H9 (cell line): Measurements from ENCODE around the gene MTA1. TPM values are rescaled to one million over a fixed set of nuclear protein-coding genes. Genes with fewer than 3 reads are reported as not detected.

ENCODE experiments used
- DNase-seq: peaks from one replicate; pipeline ENCODE4 v3.0.0-alpha.2; 2017
- H2AFZ ChIP-seq: one replicate; pipeline ENCODE4 v1.6.1; 2013; ENCODE audit warnings: mild to moderate bottlenecking, low read length, control low read depth, moderate library complexity
- H2AK5ac ChIP-seq: 2 replicates; pipeline ENCODE4 v1.6.1; 2013; ENCODE audit warnings: low read length, control low read depth, mixed read lengths; ENCODE audit not compliant: insufficient read length
- H2BK120ac ChIP-seq: one replicate; pipeline ENCODE4 v1.6.1; 2013; ENCODE audit warnings: low read depth, mild to moderate bottlenecking, low read length, control low read depth, inconsistent platforms; ENCODE audit not compliant: poor library complexity, severe bottlenecking
- H2BK12ac ChIP-seq: 2 replicates; pipeline ENCODE4 v1.6.1; 2013; ENCODE audit warnings: low read length, control low read depth, mixed read lengths, low read depth; ENCODE audit not compliant: insufficient read length
- H2BK15ac ChIP-seq: 2 replicates; pipeline ENCODE4 v1.6.1; 2013; ENCODE audit warnings: low read depth, low read length, control low read depth
- H2BK20ac ChIP-seq: one replicate; pipeline ENCODE4 v1.6.1; 2013; ENCODE audit warnings: low read depth, mild to moderate bottlenecking, low read length, control low read depth, inconsistent platforms; ENCODE audit not compliant: poor library complexity, severe bottlenecking
- H2BK5ac ChIP-seq: 2 replicates; pipeline ENCODE4 v1.6.1; 2013; ENCODE audit warnings: low read length, control low read depth, mixed read lengths; ENCODE audit not compliant: insufficient read length
- H3K14ac ChIP-seq: 2 replicates; pipeline ENCODE4 v1.6.1; 2013; ENCODE audit warnings: low read length, control low read depth; ENCODE audit not compliant: insufficient read depth
- H3K18ac ChIP-seq: 2 replicates; pipeline ENCODE4 v1.6.1; 2013; ENCODE audit warnings: low read depth, mild to moderate bottlenecking, mixed read lengths, low read length, control low read depth; ENCODE audit not compliant: insufficient read length
- H3K23ac ChIP-seq: 2 replicates; pipeline ENCODE4 v1.6.1; 2013; ENCODE audit warnings: low read length, control low read depth, mixed read lengths, low read depth; ENCODE audit not compliant: insufficient read length
- H3K23me2 ChIP-seq: 2 replicates; pipeline ENCODE4 v1.6.1; 2013; ENCODE audit warnings: low read depth, mild to moderate bottlenecking, mixed read lengths, low read length, control low read depth; ENCODE audit not compliant: insufficient read length, poor library complexity, severe bottlenecking
- H3K27ac ChIP-seq: 2 replicates; pipeline ENCODE4 v1.5.1; 2013; ENCODE audit warnings: low read length, control low read depth, mixed read lengths, low read depth; ENCODE audit not compliant: insufficient read length
- H3K27me3 ChIP-seq: 2 replicates; pipeline ENCODE4 v1.6.1; 2013; ENCODE audit warnings: low read length, control low read depth, inconsistent platforms; ENCODE audit not compliant: insufficient read depth
- H3K4ac ChIP-seq: 2 replicates; pipeline ENCODE4 v1.6.1; 2013; ENCODE audit warnings: low read depth, mild to moderate bottlenecking, control low read depth, inconsistent platforms, low read length, moderate library complexity
- H3K4me1 ChIP-seq: 2 replicates; pipeline ENCODE4 v1.6.1; 2013; ENCODE audit warnings: low read length, control low read depth, inconsistent platforms; ENCODE audit not compliant: insufficient read depth
- H3K4me2 ChIP-seq: 2 replicates; pipeline ENCODE4 v1.6.1; 2013; ENCODE audit warnings: low read length, control low read depth, mixed read lengths; ENCODE audit not compliant: insufficient read length, insufficient read depth
- H3K56ac ChIP-seq: 2 replicates; pipeline ENCODE4 v1.6.1; 2013; ENCODE audit warnings: low read depth, mild to moderate bottlenecking, mixed read lengths, low read length, control low read depth; ENCODE audit not compliant: insufficient read length
- H3K79me1 ChIP-seq: 2 replicates; pipeline ENCODE4 v1.6.1; 2013; ENCODE audit warnings: low read depth, mild to moderate bottlenecking, moderate library complexity, low read length, control low read depth, inconsistent platforms; ENCODE audit not compliant: insufficient read depth, poor library complexity, severe bottlenecking
- H3K79me2 ChIP-seq: 2 replicates; pipeline ENCODE4 v1.6.1; 2013; ENCODE audit warnings: low read length, control low read depth, inconsistent platforms; ENCODE audit not compliant: insufficient read depth
- H3K9ac ChIP-seq: 2 replicates; pipeline ENCODE4 v1.6.1; 2013; ENCODE audit warnings: low read length, control low read depth, mixed read lengths; ENCODE audit not compliant: insufficient read length; ENCODE audit errors: extremely low read depth
- H3K9me3 ChIP-seq: one replicate; pipeline ENCODE4 v1.6.1; 2013; ENCODE audit warnings: low read depth, low read length, inconsistent platforms; ENCODE audit not compliant: control insufficient read depth
- H3T11ph ChIP-seq: one replicate; pipeline ENCODE4 v1.6.1; 2013; ENCODE audit warnings: mild to moderate bottlenecking, low read length, control low read depth, inconsistent platforms
- H4K20me1 ChIP-seq: one replicate; pipeline ENCODE4 v1.6.1; 2013; ENCODE audit not compliant: control insufficient read depth, insufficient read length, insufficient read depth
- H4K5ac ChIP-seq: 2 replicates; pipeline ENCODE4 v1.6.1; 2013; ENCODE audit warnings: low read depth, mild to moderate bottlenecking, mixed read lengths, low read length, control low read depth; ENCODE audit not compliant: insufficient read length
- H4K8ac ChIP-seq: replicated peaks from 2 replicates; pipeline ENCODE4 v1.6.1; 2013; ENCODE audit warnings: low read length, control low read depth, mixed read lengths, low read depth; ENCODE audit not compliant: insufficient read length
- H4K91ac ChIP-seq: 2 replicates; pipeline ENCODE4 v1.6.1; 2013; ENCODE audit warnings: low read depth, mild to moderate bottlenecking, moderate library complexity, mixed read lengths, low read length, control low read depth; ENCODE audit not compliant: insufficient read length
- H3K27ac Mint-ChIP-seq, 3 experiments: 2 replicates in 2 of 3; 3 replicates in 1 of 3; pipeline ENCODE4 v1.8.0; 2020 to 2021; ENCODE audit warnings: mixed read lengths in 3 of 3, mild to moderate bottlenecking in 1 of 3, moderate library complexity in 1 of 3
- H3K27me3 Mint-ChIP-seq: 2 replicates; pipeline ENCODE4 v1.8.0; 2021; ENCODE audit warnings: low read depth, mild to moderate bottlenecking, moderate library complexity, mixed read lengths
- H3K36me3 Mint-ChIP-seq, 3 experiments: 2 replicates in 2 of 3; 3 replicates in 1 of 3; pipeline ENCODE4 v1.8.0; 2020 to 2021; ENCODE audit warnings: low read depth in 3 of 3, mixed read lengths in 3 of 3; ENCODE audit not compliant: insufficient read depth in 1 of 3
- H3K4me1 Mint-ChIP-seq, 2 experiments: 2 replicates each; pipeline ENCODE4 v1.8.0; 2020; ENCODE audit warnings: mixed read lengths in 2 of 2
- H3K4me3 Mint-ChIP-seq, 2 experiments: 2 replicates in 1 of 2; 3 replicates in 1 of 2; pipeline ENCODE4 v1.8.0; 2020 to 2021; ENCODE audit warnings: mild to moderate bottlenecking in 2 of 2, mixed read lengths in 2 of 2, moderate library complexity in 1 of 2
- H3K9me3 Mint-ChIP-seq, 2 experiments: 2 replicates in 1 of 2; 3 replicates in 1 of 2; pipeline ENCODE4 v1.8.0; 2020; ENCODE audit warnings: mild to moderate bottlenecking in 2 of 2, mixed read lengths in 2 of 2, moderate library complexity in 1 of 2
- CTCF ChIP-seq: fragments of 200-600 bp; sonication (generic); conservative IDR thresholded peaks from 3 replicates; pipeline ENCODE4 v1.8.0; 2021; ENCODE audit warnings: antibody characterized with exemption, mild to moderate bottlenecking
- WGBS: extraction: QIAGEN DNeasy Blood & Tissue Kit; methylation state at CpG from one replicate; pipeline ENCODE4 v1.1.7; 2013; ENCODE audit warnings: missing lambda C conversion rate, low lambda C conversion rate, mixed read lengths; ENCODE audit not compliant: insufficient read length; ENCODE audit errors: extremely low coverage; 5-methylcytosine and 5-hydroxymethylcytosine counted together
- total RNA-seq: library from RNA; stranded (reverse); gene quantifications from 2 replicates; pipeline ENCODE4 v1.2.1, GENCODE V29; 2021

The MTA1 gene
- total RNA-seq, 1 experiment from 2014 or later: 230 TPM

GRCh38 chr14:105464501-105464900 is 44.9 kb downstream of the MTA1 start:
- H3K4me1 Mint-ChIP-seq: peaks cover 2 to 6% of the 10 kb centered on the region in 2 experiments; a peak in 2 of 4 replicates
- H3K14ac ChIP-seq: no peak overlapping the region
- no peak overlapping the region for H2BK5ac ChIP-seq
- no peaks in the 10 kb centered on the region for H3K9me3 ChIP-seq
- H3T11ph ChIP-seq: no peak overlapping the region
- no peaks in the 10 kb centered on the region for H3K79me1 ChIP-seq
- H2BK12ac ChIP-seq: no peak overlapping the region
- H3K9me3 Mint-ChIP-seq: no peaks in the 10 kb centered on the region
- no peaks in the 10 kb centered on the region for H3K4me1 ChIP-seq
- no peak overlapping the region for H2AK5ac ChIP-seq
- H2BK15ac ChIP-seq: no peak overlapping the region
- H4K5ac ChIP-seq: no peak overlapping the region
- peaks cover 17 to 43% (median 41%) of the 10 kb centered on the region in 3 experiments; a peak in 6 of 7 replicates for H3K36me3 Mint-ChIP-seq
- no peaks in the 10 kb centered on the region for H3K27me3 Mint-ChIP-seq
- no peak overlapping the region for H3K9ac ChIP-seq
- H2BK120ac ChIP-seq: no peak overlapping the region
- no peak for TF ChIP-seq CTCF
- H3K23me2 ChIP-seq: no peaks in the 10 kb centered on the region
- no CpG with 5 or more reads among the region's 33 CpGs for WGBS
- H4K91ac ChIP-seq: no peak overlapping the region
- H3K79me2 ChIP-seq: no peaks in the 10 kb centered on the region
- no peak overlapping the region for H3K4me2 ChIP-seq
- H2BK20ac ChIP-seq: no peak overlapping the region
- H3K56ac ChIP-seq: no peak overlapping the region
- no peak overlapping the region for H3K18ac ChIP-seq
- H4K20me1 ChIP-seq: no peaks in the 10 kb centered on the region
- no peak overlapping the region for H3K4me3 Mint-ChIP-seq
- H3K27me3 ChIP-seq: no peaks in the 10 kb centered on the region
- no peak overlapping the region for H3K4ac ChIP-seq
- DNase-seq: no peak
- H2AFZ ChIP-seq: no peak overlapping the region
- H3K27ac Mint-ChIP-seq: no peak overlapping the region
- H3K27ac ChIP-seq: no peak overlapping the region
- no peak overlapping the region for H4K8ac ChIP-seq
- no peak overlapping the region for H3K23ac ChIP-seq
